CD1c-positive myeloid dendritic cell (primary cell): Measurements from ENCODE around the gene FSHR.
A peak's percentile ranks its signal among the peaks of the same experiment; 100 is the strongest.

ENCODE experiments used
- DNase-seq: peaks from one replicate; pipeline ENCODE4 v3.0.0-alpha.2; 2016; ENCODE audit errors: extremely low spot score

The FSHR gene

DNA sequence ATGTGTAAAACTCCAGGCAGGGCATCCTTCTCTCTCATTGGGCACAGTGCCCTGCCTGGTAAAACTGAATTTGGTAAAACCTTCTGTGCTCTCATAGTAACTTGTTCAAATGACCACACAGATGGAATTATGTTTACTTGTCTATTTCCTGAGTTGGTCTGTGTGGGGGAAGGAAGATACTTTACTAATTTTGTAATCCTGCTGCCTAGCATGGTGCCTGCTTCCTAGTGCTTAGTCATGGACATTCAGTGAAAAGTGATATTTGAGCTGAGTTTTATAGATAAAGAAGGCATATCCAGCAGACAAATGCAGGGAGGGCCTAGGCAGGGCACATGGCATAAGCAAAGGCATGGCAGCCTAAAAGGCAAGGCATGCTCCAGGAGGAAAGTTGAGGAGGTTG, 199.4 kb downstream of the FSHR start:
- DNase-seq: no peak

DNA sequence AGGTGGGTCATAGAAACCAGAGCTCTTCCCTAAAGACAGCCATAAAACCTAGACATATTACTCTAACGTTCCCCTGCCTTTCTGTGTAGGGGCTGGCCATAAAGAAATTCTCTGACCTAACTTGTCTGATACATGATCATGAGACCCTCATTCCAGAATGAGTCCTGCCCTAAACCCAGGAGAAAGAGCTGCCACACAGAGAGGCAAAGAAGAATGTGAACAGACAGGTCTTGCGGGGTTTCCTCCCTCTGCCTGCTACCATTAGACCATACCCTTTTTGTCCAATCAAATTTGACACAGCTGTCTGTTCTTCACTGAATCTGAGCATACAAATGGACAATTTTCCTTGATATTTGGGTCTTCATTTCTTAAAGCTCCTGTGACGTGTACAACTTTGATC, 200.0 kb downstream of the FSHR start:
- no peak for DNase-seq

DNA sequence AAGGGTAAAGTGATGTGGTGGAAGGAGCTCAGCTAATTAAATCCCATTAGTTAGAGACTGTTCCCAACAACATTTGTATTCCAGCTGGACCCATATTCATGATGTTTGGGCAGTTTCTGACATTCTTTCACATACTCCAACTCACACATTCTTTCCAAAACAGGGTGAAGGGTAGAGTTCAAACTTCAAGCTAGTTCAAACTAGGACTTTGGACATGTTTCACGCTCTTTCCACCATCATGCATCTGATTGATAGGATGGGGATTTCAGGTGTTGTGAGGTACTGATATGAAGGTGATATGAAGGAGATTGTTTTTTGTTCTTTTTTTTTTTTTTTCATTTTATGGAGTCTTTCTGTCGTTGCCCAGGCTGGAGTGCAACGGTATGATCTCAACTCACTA, 201.7 kb downstream of the FSHR start:
- no peak for DNase-seq

DNA sequence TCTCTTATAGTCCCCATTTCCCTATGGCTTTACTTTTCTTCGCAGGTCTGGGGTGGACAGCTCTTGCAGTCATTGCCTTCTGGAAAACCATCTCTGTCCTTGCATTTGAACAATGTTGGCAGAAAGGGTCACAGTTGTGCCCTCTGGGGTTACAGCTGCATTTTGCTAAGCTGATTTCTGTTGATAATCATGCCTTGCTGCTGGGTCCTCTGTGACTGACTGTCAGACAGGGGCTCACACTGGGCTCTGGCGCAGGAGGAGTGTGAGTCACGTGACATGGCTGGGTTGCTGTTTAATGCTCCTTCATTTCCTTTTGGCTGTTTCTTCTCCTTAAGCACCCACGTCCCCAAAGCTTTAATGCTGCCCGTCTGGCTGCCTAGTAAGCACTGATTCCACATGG, 202.2 kb downstream of the FSHR start:
- DNase-seq: no peak

DNA sequence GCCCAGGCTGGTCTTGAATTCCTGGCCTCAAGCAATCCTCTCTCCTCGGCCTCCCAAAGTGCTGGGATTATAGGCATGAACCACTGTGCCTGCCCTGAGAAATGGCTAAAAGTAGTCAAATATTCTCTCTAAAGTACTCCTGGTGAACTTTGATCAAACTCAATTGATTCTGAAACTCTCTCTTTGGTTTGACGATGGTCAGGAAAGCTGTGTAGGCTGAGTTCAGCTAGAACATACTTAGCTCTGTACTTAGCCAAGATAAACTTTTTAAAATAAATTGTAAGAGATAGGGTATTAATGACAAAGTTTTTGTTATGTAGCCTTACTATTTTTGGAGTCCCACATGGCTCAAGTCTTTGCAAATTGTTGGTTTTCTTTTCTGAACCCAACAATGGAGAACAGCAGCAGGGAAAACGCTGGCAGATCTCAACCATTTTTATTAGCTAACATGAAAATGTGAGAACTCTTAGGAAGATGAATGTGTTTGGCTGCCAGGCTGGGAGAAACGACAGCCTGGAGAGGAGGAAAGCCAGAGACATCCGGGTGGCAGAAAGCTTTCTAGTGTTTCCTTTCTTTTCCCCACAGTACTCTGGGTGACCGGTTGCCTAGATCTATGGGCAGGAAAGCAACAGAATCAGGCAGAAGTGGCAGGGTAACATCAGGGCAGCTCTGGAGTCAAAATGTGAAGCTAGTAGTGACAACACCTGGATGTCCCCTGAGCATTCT, 205.8 kb downstream of the FSHR start:
- DNase-seq: no peak

DNA sequence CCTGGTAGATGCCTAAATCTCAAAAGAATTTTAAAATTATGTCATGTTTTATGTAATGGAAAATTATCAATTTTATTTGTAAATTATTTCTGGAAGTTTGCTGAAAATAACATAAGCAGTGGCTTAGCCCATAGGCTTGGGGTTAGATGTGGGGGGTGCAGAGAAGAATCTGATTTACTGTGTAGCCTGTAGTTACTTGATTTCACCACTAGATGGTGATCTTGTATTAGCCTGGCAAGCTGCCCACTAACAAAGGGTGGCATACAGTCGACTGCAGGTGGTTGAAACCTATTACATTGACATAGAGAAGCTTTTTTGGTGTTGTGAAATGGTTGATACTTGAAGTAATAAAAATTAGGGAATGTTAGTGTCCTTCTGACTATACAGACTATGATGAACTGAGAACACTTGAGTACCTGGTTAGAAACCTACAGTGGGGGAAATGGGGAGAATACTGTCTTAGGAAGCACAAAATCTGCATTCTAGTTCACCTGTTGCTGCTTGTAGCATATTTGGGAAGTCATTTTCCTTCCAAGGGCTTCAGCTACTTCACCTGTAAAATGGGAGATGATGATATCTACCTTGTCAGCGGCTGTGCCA, 207.8 kb downstream of the FSHR start:
- DNase-seq: peak; percentile 62

DNA sequence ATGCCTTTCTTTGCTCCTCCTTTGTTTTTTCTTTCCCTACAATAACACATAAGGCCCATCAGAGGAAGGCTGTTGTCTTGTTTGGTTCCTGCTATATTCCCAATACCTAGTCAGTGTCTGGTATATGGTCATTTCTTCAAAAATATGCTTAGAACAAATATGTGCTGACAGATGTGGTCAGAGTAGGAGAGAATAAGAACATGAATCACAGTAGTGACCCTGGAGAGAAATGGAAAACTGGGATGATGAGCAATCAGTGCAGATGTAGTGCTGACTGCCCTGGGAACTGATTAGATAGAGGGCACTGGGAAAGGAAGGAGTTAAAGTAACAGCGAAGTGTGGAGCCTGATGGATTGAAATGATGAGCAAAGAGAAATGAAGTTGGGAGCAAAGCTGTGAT, 209.4 kb downstream of the FSHR start:
- DNase-seq: no peak

DNA sequence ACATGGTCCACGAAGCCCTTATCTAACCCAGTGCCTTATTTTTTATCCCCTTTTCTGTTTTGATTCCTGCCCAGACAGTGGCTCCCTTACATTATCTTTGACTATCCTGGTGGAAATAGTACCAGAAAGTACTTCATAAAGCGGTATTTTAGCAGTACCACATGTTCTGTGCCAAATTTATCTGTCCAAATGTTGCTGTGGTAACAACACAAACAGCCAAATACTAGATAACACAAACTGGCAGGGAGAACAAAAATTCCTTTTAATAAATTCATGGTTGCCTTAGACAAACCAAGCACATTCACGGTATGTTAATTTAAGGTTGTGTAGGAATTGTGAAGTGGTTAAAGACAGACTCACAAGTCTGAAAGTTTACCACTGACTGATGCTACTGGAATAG, 210.9 kb downstream of the FSHR start:
- DNase-seq: no peak

DNA sequence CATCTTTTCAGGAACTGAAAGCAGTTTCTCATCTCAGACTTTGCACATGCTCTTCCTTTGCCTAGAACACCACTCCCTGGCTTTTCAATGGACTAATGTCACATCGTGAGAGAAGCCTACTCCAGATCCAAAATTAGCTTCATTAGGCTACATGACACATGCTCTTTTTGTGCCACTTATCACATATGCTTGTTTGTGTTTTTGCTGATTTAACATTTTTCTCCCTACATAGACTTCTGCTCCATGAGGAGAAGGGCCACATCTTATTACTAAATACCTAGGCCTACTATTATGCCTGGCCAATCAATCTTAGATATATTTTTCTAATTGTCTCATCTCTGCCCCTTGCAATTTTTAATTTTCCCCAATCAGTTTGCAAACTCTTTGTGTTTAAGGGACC, 212.4 kb downstream of the FSHR start:
- DNase-seq: no peak

DNA sequence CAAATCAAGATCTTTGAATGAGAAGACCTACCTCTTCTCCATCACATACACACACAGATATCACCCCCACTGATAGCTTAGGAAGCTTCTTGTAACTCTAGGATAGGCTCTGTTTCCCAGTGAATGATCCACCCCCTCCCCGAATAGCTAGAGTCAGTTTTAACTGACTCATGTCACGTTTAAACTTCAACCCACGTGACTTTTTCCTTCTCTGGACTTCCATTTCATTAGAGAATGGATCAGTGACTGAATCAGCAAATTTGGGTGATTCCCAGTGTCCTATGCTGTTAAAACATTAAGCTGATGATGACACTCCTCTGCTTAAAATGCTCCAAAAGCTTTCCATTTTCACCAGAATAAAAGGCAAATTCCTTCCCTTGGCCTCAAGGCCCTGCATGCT, 212.9 kb downstream of the FSHR start:
- no peak for DNase-seq

DNA sequence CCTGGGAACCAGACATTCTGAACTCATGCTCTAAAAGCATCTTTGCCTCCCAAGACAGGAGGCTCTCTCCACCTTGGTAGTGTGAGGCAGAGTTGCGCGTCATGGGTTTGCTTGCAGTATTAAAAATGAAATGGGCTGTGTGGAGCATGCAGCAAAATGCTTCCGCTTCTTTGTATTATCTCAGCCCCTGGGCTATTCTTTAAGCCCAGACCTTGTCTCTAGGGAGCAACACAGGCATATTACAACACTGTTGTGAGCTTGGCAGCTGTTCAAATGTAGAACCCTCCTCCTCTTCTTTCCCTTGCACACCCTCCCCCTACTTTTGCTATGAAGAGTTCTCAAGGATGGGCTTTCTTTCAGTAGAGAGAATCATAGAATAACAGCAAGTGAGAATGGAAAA, 213.7 kb downstream of the FSHR start:
- no peak for DNase-seq

DNA sequence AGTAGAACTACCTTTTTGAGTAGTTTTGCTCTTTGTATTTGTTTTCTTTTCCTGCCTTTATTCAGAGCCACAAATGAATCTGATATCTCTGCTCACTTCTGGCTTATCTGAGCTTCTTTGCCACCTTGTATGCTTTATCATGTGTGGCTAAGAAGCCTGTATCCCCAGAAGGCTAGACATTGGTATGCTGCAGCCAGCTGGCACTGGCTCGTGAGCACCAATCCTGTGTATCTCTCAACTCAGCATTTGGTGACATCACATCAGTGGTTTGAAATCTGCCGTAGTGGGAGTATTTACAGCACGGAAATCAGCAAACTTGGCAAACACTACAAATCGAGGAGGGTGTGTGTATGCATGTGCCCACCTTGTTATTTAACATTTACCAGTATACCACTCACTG, 215.1 kb downstream of the FSHR start:
- DNase-seq: no peak

DNA sequence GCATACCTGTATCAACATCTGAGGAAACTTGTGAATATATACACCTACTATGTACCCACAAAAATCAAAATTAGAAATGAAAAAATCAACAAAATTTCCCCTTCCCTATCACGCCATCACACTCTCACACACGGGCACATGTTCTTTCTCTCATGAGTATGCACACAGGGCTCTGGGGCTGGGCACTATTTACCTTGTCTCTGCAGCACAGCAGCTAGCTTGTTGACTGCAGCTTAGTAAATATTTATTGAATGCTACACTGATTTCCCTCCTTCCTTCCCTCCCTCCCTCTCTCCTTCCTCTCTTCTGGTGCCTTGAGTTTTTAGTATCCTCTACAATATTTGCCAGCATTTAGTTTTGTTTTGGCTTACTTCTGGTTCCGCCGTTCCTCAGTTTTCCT, 216.1 kb downstream of the FSHR start:
- DNase-seq: no peak

DNA sequence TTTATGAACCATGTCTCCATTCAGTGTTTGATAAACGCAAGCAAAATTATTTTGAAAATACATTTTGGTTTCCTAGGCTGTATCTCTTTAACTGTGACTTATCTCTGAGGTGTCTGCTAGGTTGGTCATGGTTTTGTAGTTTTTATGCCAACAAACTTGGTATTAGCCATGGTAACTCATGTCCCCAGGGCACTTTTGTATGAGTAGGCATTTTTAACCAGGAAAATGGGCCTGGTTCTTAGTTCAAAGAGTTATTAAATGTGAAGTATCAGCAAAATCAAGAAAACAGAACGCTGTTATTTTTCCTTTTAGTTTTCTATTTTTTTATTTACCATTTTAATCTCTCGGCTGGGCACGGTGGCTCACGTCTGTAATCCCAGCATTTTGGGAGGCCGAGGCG, 219.5 kb downstream of the FSHR start:
- DNase-seq: no peak

DNA sequence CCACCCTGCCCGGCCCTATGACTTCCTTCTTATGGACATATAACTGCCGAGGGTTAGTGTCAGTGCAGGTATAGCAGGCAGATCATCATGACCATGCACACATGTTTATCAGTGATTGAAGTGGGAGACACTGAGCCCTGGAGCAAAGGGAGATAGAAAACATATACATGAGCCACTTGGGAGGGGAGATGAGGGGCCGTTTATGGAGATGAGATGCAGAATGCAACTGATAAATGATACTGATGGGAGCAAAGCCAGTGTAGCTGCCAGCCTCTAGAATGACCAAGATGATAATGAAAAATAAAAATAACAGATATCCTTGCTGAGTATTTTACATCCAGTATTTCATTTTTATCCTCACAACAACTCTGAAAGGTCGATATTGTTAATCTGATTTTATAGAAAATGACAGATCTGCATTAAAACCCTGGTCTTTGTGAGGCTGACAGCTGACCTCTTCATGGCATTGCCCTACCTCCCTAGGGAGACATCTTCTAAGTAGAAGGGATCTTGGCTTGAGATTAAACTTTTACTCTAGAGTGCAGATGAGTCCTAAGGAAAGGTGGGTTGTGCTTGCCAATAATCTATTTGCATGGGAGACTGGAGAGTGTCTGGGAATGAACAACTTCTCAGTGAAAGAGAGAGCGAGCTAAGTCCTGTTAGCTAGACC, 220.4 kb downstream of the FSHR start:
- no peak for DNase-seq

DNA sequence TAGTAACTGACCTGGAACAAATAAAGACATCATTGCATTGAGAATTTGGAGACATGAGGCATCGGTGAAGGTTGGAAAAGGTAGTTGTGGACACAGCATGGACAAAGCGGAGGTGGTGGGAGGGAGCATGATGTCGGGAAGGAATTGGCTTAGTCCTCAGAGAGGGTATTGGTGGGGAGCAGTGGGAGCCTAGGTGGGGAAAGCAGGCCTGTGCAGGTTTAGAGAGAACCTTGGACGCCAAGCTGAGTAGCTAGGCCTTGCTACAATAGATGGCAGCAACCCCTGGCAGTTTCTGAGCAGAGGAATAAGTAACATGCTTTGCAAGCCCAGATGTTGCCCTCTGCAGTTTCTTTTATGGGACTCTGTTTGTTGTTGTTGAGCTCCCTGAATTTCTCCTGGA, 221.6 kb downstream of the FSHR start:
- DNase-seq: no peak

DNA sequence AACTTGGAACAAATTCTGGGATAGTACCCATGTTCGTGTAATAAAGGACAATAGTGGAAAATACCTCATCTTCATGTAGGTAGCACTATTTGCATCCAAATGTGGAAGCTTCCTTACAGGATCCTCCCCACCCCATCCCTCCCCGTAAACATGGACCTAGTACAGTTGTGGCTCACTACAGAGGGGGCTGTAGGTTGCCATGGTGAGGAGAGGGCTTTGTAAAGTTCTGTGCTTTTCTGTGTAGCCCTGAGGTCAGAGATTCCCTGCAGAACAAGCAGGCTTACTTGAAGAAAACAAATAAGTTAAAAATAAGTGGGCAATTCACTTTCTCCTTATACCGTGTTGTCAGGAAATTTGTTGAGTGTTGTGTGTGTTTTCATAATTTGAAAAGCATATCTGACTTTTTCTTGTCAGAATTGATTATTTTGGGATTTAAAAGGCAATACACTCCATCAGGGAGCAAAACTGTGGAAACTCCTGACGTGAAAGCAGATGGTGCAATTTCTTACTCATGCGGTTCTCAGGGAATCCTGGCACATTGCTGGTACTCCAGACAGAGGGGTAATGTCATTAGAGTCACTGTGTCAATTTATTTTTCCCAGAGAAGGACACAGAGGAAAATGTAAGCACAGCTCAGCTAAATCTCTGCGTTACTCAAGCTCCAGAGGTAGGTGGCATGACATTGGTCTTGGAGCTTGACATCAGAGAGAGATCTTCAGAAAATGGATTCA, 224.6 kb downstream of the FSHR start:
- DNase-seq: no peak

DNA sequence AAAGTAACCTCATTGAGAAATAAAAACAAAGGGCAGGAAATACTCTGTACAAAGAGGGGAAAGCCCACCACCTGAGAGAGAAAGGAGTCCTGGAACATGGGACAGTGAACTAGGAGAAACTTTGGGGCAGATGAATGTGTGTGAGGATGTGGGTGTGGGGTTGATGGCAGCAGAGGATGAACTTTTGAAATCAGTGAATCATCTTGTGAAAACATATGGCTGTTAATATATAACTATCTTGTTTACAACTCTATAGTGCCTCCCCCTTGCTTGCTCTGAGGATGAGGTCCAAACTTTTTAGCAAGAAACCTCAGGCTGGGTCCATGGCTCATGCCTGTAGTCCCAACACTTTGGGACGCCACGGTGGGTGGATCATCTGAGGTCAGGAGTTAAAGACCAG, 227.0 kb downstream of the FSHR start:
- no peak for DNase-seq

DNA sequence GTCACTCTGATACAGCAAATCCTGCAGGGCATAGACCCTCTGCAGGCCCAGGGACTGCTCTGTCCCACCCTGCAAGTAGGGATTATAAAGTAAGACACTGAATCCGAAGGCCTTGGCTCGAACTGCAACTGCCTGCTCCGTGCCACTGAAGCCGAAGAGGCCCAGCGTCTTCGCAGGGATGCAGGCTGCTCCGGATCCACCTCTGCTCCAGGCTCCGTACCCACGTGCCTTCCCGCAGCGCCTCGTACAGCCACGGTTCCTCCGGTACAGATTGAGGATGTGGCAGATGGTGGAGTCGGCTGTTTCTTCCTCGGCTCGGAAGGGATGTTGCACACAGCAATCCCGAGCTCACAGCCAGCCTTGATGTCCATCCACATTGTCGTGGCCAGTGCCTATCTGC, 238.4 kb downstream of the FSHR start:
- no peak for DNase-seq

DNA sequence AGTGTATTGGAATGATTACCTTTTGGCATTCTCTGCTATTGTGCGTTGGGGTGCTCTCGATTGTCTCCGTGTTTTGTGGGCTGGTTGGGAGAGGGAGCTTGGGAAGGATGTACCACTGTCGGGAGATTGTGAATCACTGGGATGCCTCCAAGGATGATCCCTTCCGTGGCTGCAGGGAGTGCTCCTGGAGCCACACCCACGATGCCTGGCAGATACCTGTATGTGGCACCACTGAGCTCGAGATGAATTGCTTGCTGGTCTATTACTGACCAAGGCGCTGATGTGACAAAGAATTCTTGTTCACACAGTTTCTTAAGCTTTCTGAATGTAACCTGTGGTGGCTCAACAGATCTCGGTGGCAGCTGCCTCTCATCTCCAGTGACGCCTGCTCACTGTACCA, 239.1 kb downstream of the FSHR start:
- no peak for DNase-seq

DNA sequence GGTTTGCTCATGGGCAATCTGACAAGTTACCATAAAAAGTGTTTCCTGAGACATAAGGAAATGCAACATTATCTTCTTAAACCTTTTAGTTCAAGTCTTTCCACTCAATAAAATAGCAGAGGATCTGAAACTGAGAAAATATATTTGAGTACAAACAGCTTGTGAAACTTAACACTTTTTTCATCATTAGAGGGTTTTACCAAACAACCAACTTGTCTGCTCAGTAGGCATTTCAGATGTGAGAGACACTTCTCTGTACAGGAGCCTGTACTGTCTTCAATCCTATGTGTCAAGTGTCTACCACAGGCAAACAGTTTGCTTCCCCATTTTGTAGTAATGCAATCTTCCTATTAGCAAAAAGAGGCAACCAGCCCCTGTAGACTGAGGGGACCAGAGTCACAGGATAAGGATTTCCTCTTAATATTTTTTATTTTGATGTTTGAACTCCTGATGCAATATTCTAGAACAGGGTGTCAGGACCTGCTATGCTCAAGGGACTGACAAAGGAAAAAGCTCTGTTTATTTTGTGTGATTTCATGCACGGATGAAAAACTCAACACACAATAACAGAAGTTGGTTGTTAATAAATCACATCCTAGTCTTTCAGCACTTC, 239.7 kb downstream of the FSHR start:
- DNase-seq: no peak
